T-cell (primary cell): ENCODE results near the gene BEST2. TPM values are rescaled to one million over a fixed set of nuclear protein-coding genes. Genes with fewer than 3 reads are reported as not detected.
A peak's percentile ranks its signal among the peaks of the same experiment; 100 is the strongest.

Source experiments
- ATAC-seq, 4 experiments: fragments of 200-7000 bp in 3 of 4; fragments of 150-1000 bp in 1 of 4; cut with Tn5 transposase; replicated peaks in 1 of 4; 1 replicate in 3 of 4; 2 replicates in 1 of 4; pipeline ENCODE4 v1.10.0; 2021; ENCODE audit warnings: moderate library complexity in 3 of 4, mild to moderate bottlenecking in 2 of 4, moderate number of reproducible peaks in 1 of 4
- CTCF ChIA-PET, 2 donors: fragments of 300-600 bp; sonication (Branson Sonifier 250); formaldehyde crosslinking; loops; one replicate each; lab custom pipeline; 2022; ENCODE audit warnings: antibody characterized with exemption in 2 of 2; lab: Charles Lee
- POLR2A ChIA-PET, 2 donors: fragments of 300-600 bp; sonication (Branson Sonifier 250); formaldehyde crosslinking; loops; one replicate each; lab custom pipeline; 2022; ENCODE audit warnings: antibody characterized with exemption in 2 of 2; lab: Charles Lee
- DNase-seq, 35 experiments: peaks; one replicate each; pipeline versions ENCODE4 v3.0.0 to v3.0.0-alpha.2; 2013 to 2023
- H3K27ac ChIP-seq: one replicate; pipeline ENCODE4 v1.5.1; 2013; ENCODE audit warnings: low read length
- H3K27me3 ChIP-seq, 2 experiments: replicated peaks in 1 of 2; 1 replicate in 1 of 2; 2 replicates in 1 of 2; pipeline versions ENCODE4 v1.6.1 to v1.7.0; 2013; ENCODE audit warnings: low read length in 1 of 2, mixed read lengths in 1 of 2; ENCODE audit not compliant: control insufficient read depth in 2 of 2, insufficient read depth in 2 of 2; ENCODE audit errors: extremely low read depth in 1 of 2
- H3K36me3 ChIP-seq, 2 donors: 1 replicate in 1 of 2; 2 replicates in 1 of 2; pipeline versions ENCODE4 v1.6.1 to v1.7.0; 2013; ENCODE audit warnings: low read length in 1 of 2; ENCODE audit not compliant: control insufficient read depth in 2 of 2, insufficient read depth in 1 of 2; ENCODE audit errors: extremely low read depth in 1 of 2
- H3K4me1 ChIP-seq, 2 experiments: 1 replicate in 1 of 2; 2 replicates in 1 of 2; pipeline versions ENCODE4 v1.6.1 to v1.7.0; 2013; ENCODE audit warnings: low read length in 2 of 2, mixed read lengths in 1 of 2; ENCODE audit not compliant: insufficient read depth in 2 of 2, control insufficient read depth in 1 of 2; ENCODE audit errors: extremely low read depth in 1 of 2
- H3K4me3 ChIP-seq, 2 donors: 1 replicate in 1 of 2; 2 replicates in 1 of 2; pipeline versions ENCODE4 v1.5.1 to v1.7.0; 2013; ENCODE audit warnings: mild to moderate bottlenecking in 2 of 2, low read length in 1 of 2, moderate library complexity in 1 of 2; ENCODE audit not compliant: control insufficient read depth in 1 of 2; ENCODE audit errors: extremely low read depth in 1 of 2
- H3K9me3 ChIP-seq: 2 replicates; pipeline ENCODE4 v1.7.0; 2013
- H3K27ac Mint-ChIP-seq, 2 donors: one replicate each; pipeline ENCODE4 v1.8.0; 2020 to 2021; ENCODE audit warnings: mild to moderate bottlenecking in 2 of 2, mixed read lengths in 2 of 2
- H3K27me3 Mint-ChIP-seq, 2 donors: one replicate each; pipeline ENCODE4 v1.8.0; 2021 to 2022; ENCODE audit warnings: mixed read lengths in 2 of 2
- H3K36me3 Mint-ChIP-seq: one replicate; pipeline ENCODE4 v1.8.0; 2021; ENCODE audit warnings: mixed read lengths
- H3K4me1 Mint-ChIP-seq, 3 donors: one replicate each; pipeline ENCODE4 v1.8.0; 2020 to 2022; ENCODE audit warnings: mixed read lengths in 3 of 3, mild to moderate bottlenecking in 1 of 3
- H3K4me3 Mint-ChIP-seq, 3 donors: one replicate each; pipeline ENCODE4 v1.8.0; 2020 to 2022; ENCODE audit warnings: mild to moderate bottlenecking in 3 of 3, mixed read lengths in 3 of 3, moderate library complexity in 3 of 3
- H3K9me3 Mint-ChIP-seq, 3 donors: one replicate each; pipeline ENCODE4 v1.8.0; 2020 to 2022; ENCODE audit warnings: mixed read lengths in 3 of 3
- WGBS: methylation state at CpG from one replicate; pipeline ENCODE4 v1.1.5; 2013; ENCODE audit warnings: missing lambda C conversion rate; ENCODE audit not compliant: insufficient coverage; 5-methylcytosine and 5-hydroxymethylcytosine counted together
- total RNA-seq, 35 experiments: library from RNA in 6 of 35; stranded (reverse) in 6 of 35; fragments of 120-200 nt in 1 of 35; gene quantifications; one replicate each; pipeline versions ENCODE4 v1.2.1 to v1.2.4 and lab custom pipeline; 2013 to 2026

The BEST2 gene
- total RNA-seq, 5 donors from 2014 or later (not counting 1 experiment from before 2014, with no cell fraction given): 0.16 TPM; not detected in 4

DNA sequence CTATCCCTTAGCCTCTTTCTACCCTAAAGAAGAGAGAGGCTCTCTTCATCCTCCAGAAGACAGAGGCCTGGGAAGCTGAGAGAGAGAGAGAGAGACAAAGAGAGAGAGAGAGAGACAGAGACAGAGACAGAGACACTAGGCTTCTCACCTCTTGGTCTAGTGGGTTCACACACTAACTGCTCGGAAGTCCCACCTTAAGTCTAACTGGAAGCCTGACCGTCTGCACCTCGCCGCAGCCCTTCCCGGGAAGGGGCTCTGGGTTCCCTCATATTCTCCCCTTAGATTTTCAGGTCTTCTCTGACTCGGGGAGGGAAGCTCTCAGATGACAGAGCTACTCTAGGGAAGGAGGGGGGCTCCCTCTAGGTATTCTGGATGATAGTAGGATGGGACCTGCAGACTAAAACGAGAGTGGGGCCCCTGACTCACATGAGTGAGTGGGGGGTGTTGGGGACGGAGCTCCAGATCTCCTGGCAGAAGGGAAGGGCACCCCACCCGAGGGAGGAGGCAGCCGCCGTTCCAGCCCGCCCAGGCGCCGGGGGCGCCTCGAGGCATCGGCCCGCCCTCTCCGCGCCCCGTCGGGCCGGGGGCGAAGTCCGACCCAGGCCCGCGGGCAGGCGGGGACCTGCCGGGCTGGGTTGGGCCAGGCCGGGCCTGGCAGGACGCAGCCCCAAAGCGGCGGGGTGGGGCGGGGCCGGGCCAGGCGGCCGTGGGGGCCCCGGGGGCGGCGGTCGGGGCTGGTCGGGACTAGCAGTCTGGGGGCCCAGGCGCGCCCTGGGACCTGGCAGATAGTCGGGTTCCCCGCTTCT, 37.7 kb downstream of the BEST2 start:
- H3K4me3 ChIP-seq: peak overlapping the region in 1 of 2 donors; percentile 100
- CTCF ChIA-PET: interaction anchor here in 1 of 2 donors (0.6 kb wide), 1 partner anchor 13 kb away, joined by 4 read pairs; no protein-coding TSS in a partner anchor

DNA sequence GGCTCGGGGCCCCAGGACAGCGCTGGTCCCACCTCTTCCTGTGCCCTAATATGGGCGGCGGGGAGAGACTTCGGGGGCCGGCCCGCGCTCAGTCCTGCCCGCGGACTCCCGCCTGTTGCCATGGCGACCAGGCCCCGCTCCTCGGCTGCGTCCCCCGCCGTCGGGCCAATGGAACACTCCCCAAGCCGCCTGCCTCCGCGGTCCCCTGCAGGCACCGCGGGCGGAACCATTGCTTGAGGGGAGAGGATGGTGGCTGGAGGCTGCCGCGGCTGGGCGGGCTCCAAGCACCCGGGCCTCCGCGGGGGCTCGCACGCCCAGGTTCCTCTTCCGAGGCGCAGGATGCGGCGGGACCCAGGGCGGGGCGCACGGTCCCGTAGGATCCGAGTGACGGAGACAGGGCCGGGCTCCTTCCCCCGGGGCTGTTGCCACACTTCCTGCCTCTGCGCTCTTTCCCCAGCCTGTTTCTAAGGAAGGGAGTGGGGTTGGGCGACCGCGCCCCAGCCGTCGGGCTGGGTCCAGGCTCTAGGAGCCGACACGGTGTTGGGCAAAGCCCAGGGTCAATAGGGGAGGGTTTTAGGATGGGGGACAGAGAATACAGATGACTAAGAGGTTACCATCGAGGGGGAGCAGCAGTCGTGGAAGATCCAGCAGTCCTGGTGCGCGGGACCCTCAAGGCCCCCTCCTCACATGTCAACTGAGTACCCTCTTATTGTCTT, 38.5 kb downstream of the BEST2 start:
- under 1% methylated on average over 47 of the region's 56 CpGs for WGBS
- peaks cover 28 to 38% (median 37%) of the 10 kb centered on the region in 3 donors for H3K4me1 Mint-ChIP-seq
- DNase-seq (peak; percentile 72 to 95 (median 84)), ATAC-seq (peak; percentile 25 to 35 (median 28))
- CTCF ChIA-PET: interaction anchor here in 1 of 2 donors (0.6 to 3.6 kb wide), 3 partner anchors 8 to 56 kb away, joined by 3 to 20 read pairs (median 4); partner anchors contain the start of gene TRIR
- Histone ChIP-seq H3K4me3 (peak overlapping the region; percentile 91 to 100), H3K27me3 (no peaks in the 10 kb centered on the region), H3K27ac (peak overlapping the region; percentile 98), H3K4me1 (peaks cover 35 to 60% of the 10 kb centered on the region in 2 experiments), H3K9me3 (no peaks in the 10 kb centered on the region), H3K36me3 (no peaks in the 10 kb centered on the region)
- no peaks in the 10 kb centered on the region for H3K9me3 Mint-ChIP-seq
- peak overlapping the region; percentile 96 to 99 for H3K27ac Mint-ChIP-seq
- no peaks in the 10 kb centered on the region for H3K27me3 Mint-ChIP-seq
- POLR2A ChIA-PET: interaction anchor here in 1 of 2 donors (3.7 kb wide), 1 partner anchor 7 kb away, joined by 45 read pairs; no protein-coding TSS in a partner anchor
- H3K4me3 Mint-ChIP-seq: peak overlapping the region; percentile 92
- no peaks in the 10 kb centered on the region for H3K36me3 Mint-ChIP-seq

More for the DNA sequence above, 37.7 kb downstream of the BEST2 start:
- no peak for ATAC-seq
- peaks cover 21 to 30% (median 30%) of the 10 kb centered on the region in 3 donors for H3K4me1 Mint-ChIP-seq
- Histone ChIP-seq H3K9me3 (no peaks in the 10 kb centered on the region), H3K27me3 (no peaks in the 10 kb centered on the region), H3K4me1 (peaks cover 34 to 60% of the 10 kb centered on the region in 2 experiments), H3K36me3 (no peaks in the 10 kb centered on the region), H3K27ac (peak overlapping the region; percentile 98)
- POLR2A ChIA-PET: no interaction called here
- peak overlapping the region; percentile 96 to 97 for H3K27ac Mint-ChIP-seq
- peak overlapping the region; percentile 73 to 92 (median 92) for H3K4me3 Mint-ChIP-seq
- WGBS: 2% methylated on average over 40 of the region's 46 CpGs
- no peaks in the 10 kb centered on the region for H3K36me3 Mint-ChIP-seq
- no peaks in the 10 kb centered on the region for H3K9me3 Mint-ChIP-seq
- no peaks in the 10 kb centered on the region for H3K27me3 Mint-ChIP-seq
- peak in 2 of 35 experiments; percentile 15 to 53 for DNase-seq

DNA sequence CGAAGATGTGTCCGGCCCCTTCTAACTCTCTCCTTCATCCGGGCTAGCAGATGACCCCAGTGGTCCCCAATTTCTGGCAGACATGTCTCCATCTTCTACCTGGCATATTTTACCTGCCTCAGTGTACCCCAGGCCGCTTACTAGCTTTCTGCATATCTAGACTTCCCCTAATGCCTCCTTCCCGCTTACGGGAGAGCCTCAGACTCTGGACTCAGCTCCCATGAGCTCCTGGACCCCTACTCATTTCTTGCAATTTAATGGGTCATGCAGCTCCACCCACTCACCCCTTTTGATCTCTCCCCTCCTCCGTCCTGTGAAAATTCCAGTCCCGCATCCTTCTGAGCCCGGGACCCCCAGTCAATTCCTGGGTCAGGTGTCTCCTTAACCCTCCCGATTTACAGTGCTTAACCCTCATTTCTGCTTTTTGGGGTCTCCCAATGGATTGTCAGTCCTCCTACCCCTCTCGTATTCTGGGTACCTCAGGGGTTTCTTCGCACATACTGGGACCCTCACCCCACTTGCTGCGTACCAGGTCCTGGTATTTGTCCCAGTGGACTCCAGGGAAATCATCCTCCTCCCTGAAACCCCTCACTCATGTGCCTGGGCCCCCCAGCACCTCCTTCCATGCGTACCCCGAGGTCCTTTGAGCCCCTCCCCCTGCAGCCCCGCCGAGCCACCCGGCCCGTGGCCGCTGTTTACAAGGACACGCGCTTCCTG, 39.2 kb downstream of the BEST2 start:
- no peaks in the 10 kb centered on the region for H3K27me3 ChIP-seq
- DNase-seq: peak in 4 of 35 experiments; percentile 12 to 57 (median 22)
- H3K4me1 ChIP-seq: peaks cover 29 to 58% of the 10 kb centered on the region in 2 experiments
- Mint-ChIP-seq H3K4me3 (peak overlapping the region; percentile 92), H3K4me1 (peaks cover 33 to 42% (median 41%) of the 10 kb centered on the region in 3 donors), H3K36me3 (no peaks in the 10 kb centered on the region), H3K27ac (peak overlapping the region; percentile 96 to 99), H3K9me3 (no peaks in the 10 kb centered on the region), H3K27me3 (no peaks in the 10 kb centered on the region)
- peak overlapping the region; percentile 98 for H3K27ac ChIP-seq
- no peak for ATAC-seq
- CTCF ChIA-PET: interaction anchor here in 1 of 2 donors (0.7 to 3.6 kb wide), 3 partner anchors 9 to 57 kb away, joined by 3 to 20 read pairs (median 9); partner anchors contain the start of gene TRIR
- 2% methylated on average over 22 of the region's 22 CpGs for WGBS
- H3K9me3 ChIP-seq: no peaks in the 10 kb centered on the region
- H3K4me3 ChIP-seq: peak overlapping the region; percentile 91 to 100
- no peaks in the 10 kb centered on the region for H3K36me3 ChIP-seq
- POLR2A ChIA-PET: interaction anchor here (0.5 to 3.7 kb wide), 7 partner anchors 8 to 1037 kb away, joined by 3 to 45 read pairs (median 7); partner anchors contain the start of gene RNASEH2A (in 1 of the 2)

DNA sequence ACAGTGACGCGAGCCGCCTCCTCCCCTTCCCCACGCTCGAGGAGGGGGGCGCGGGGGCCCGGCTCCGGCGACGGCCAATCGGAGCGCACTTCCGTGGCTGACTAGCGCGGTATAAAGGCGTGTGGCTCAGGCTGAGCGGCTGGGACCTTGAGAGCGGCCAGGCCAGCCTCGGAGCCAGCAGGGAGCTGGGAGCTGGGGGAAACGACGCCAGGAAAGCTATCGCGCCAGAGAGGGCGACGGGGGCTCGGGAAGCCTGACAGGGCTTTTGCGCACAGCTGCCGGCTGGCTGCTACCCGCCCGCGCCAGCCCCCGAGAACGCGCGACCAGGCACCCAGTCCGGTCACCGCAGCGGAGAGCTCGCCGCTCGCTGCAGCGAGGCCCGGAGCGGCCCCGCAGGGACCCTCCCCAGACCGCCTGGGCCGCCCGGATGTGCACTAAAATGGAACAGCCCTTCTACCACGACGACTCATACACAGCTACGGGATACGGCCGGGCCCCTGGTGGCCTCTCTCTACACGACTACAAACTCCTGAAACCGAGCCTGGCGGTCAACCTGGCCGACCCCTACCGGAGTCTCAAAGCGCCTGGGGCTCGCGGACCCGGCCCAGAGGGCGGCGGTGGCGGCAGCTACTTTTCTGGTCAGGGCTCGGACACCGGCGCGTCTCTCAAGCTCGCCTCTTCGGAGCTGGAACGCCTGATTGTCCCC, 39.9 kb downstream of the BEST2 start, which contains the start of gene JUNB:
Gene JUNB (plus strand): TSS at position 142 of the 706 bp plus-strand sequence. CDS start 286 bp downstream, at position 428.
- no peaks in the 10 kb centered on the region for H3K27me3 Mint-ChIP-seq
- CTCF ChIA-PET: interaction anchor here in 1 of 2 donors (0.5 to 3.6 kb wide), 4 partner anchors 9 to 26 kb away, joined by 3 to 20 read pairs (median 6); no protein-coding TSS in a partner anchor

More for the DNA sequence above, 39.9 kb downstream of the BEST2 start, which contains the start of gene JUNB:
- POLR2A ChIA-PET: interaction anchor here (0.5 to 3.7 kb wide), 15 partner anchors 8 to 1055 kb away, joined by 3 to 45 read pairs (median 4); partner anchors contain the start of genes GET3 (in 1 of the 2) and RNASEH2A (in 1 of the 2)
- Mint-ChIP-seq H3K27ac (peak within 1 kb of the TSS; percentile 96 to 99), H3K36me3 (peaks cover 1% of the 10 kb centered on the region), H3K4me1 (peaks cover 40 to 49% (median 46%) of the 10 kb centered on the region in 3 donors), H3K4me3 (peak within 1 kb of the TSS; percentile 92), H3K9me3 (no peaks in the 10 kb centered on the region)
- ATAC-seq (peak; percentile 43 to 58 (median 54)), DNase-seq (peak; percentile 88 to 99 (median 97))
- Histone ChIP-seq H3K27me3 (no peaks in the 10 kb centered on the region), H3K4me3 (peak within 1 kb of the TSS; percentile 100), H3K36me3 (no peaks in the 10 kb centered on the region), H3K27ac (peak within 1 kb of the TSS; percentile 98), H3K9me3 (no peaks in the 10 kb centered on the region), H3K4me1 (peaks cover 29 to 58% of the 10 kb centered on the region in 2 experiments)
- WGBS: under 1% methylated on average over 73 of the region's 73 CpGs
